Activated B cell treated with CpG ODN at 0.5 μM for 24 hours (primary cell): Measurements from ENCODE around the gene CLEC12A. TPM values are rescaled to one million over a fixed set of nuclear protein-coding genes. Genes with fewer than 3 reads are reported as not detected.

Source experiments
- ATAC-seq: fragments of 200-7000 bp; cut with Tn5 transposase; one replicate; pipeline ENCODE4 v1.10.0; 2021; ENCODE audit warnings: low read depth, mild to moderate bottlenecking, moderate library complexity
- CTCF ChIA-PET: fragments of 350-600 bp; sonication (Branson Sonifier 250); formaldehyde crosslinking; loops from one replicate; lab custom pipeline; 2021; ENCODE audit warnings: antibody characterized with exemption; lab: Charles Lee
- POLR2A ChIA-PET: fragments of 350-600 bp; sonication (Branson Sonifier 250); formaldehyde crosslinking; loops from one replicate; lab custom pipeline; 2021; ENCODE audit warnings: antibody characterized with exemption; lab: Charles Lee
- DNase-seq: peaks from one replicate; pipeline ENCODE4 v3.0.0; 2022
- H3K27ac Mint-ChIP-seq: one replicate; pipeline ENCODE4 v1.8.0; 2020; ENCODE audit warnings: mixed read lengths
- H3K27me3 Mint-ChIP-seq: one replicate; pipeline ENCODE4 v1.8.0; 2021; ENCODE audit warnings: mixed read lengths
- H3K36me3 Mint-ChIP-seq: one replicate; pipeline ENCODE4 v1.8.0; 2021; ENCODE audit warnings: low read depth, mixed read lengths
- H3K4me1 Mint-ChIP-seq: one replicate; pipeline ENCODE4 v1.8.0; 2021; ENCODE audit warnings: mixed read lengths
- H3K4me3 Mint-ChIP-seq: one replicate; pipeline ENCODE4 v1.8.0; 2020; ENCODE audit warnings: mild to moderate bottlenecking, mixed read lengths
- H3K9me3 Mint-ChIP-seq: one replicate; pipeline ENCODE4 v1.8.0; 2020; ENCODE audit warnings: mixed read lengths
- CTCF ChIP-seq: fragments of 200-600 bp; IDR thresholded peaks from one replicate; pipeline ENCODE4 v1.8.0; 2022; ENCODE audit warnings: antibody characterized with exemption, mild to moderate bottlenecking
- intact Hi-C: fragments of 100-400 bp; cut with micrococcal nuclease; formaldehyde crosslinking; loops from one replicate; pipeline ENCODE4 v1.15.1; 2024
- total RNA-seq: library from RNA; stranded (reverse); gene quantifications from 2 replicates; pipeline ENCODE4 v1.2.3, GENCODE V29; 2022

The CLEC12A gene
- total RNA-seq, 1 donor from 2014 or later = not detected

DNA sequence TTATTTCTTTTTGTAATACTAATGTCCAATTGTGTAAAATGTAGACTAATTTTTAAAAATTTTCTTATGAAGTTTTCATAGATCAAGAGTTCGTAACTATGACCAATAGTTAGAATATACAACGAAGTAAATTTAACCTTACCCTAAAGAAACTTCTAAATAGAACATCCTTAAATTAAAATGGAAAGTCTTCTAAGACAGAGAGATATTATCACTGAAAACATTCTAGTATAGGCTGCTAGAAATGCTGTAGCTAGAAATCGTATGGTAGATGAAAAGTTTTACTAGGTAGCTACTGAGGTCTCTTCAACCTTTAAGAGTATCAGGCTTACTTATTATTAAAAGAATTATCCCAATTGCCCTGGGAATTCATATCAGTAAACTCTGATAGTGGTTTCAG, 40.0 kb upstream of the CLEC12A start:
- Mint-ChIP-seq H3K36me3 (no peaks in the 10 kb centered on the region), H3K27me3 (peaks cover 2% of the 10 kb centered on the region), H3K4me1 (no peaks in the 10 kb centered on the region), H3K27ac (no peak overlapping the region), H3K9me3 (no peaks in the 10 kb centered on the region), H3K4me3 (no peak overlapping the region)
- CTCF ChIA-PET = interaction anchor here (1.3 kb wide), 1 partner anchor 178 kb away, joined by 3 read pairs; no protein-coding TSS in a partner anchor
- no peak for DNase-seq
- intact Hi-C loops = no loop called here
- POLR2A ChIA-PET = interaction anchor here (0.6 kb wide), 1 partner anchor 281 kb away, joined by 4 read pairs; no protein-coding TSS in a partner anchor
- no peak for TF ChIP-seq CTCF
- no peak for ATAC-seq

DNA sequence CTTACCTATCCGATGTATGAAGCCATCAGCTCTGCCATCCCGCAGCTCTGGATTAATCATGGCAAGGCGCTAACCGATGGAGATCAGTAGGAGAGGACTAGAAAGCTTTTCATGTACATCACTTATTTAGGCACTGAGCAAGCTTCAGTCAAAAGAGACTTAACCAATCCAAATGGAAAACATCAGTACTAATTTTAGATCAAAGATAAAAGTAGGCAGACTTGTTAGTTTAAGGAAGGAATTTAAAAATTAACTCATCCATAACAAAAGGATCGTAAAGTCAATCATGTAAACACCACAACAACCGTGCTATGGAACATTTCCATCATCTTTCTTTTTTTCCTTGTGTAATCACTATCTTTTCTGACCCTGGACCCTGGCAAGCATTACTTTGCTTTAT, 38.9 kb upstream of the CLEC12A start, which contains the start of gene CLEC2A:
Gene CLEC2A (minus strand): TSS at position 101 of the 400 bp plus-strand sequence. CDS start 41 bp downstream, at position 60.
- no peaks in the 10 kb centered on the region for H3K4me1 Mint-ChIP-seq
- H3K4me3 Mint-ChIP-seq = no peak within 1 kb of the TSS
- ChIA-PET CTCF (interaction anchor here (0.6 to 1.3 kb wide), 2 partner anchors 117 to 179 kb away, joined by 3 to 4 read pairs; no protein-coding TSS in a partner anchor), POLR2A (no interaction called here)
- H3K27ac Mint-ChIP-seq = no peak within 1 kb of the TSS
- no peaks in the 10 kb centered on the region for H3K9me3 Mint-ChIP-seq
- ATAC-seq (no peak), DNase-seq (no peak)
- intact Hi-C loops = no loop called here
- no peaks in the 10 kb centered on the region for H3K36me3 Mint-ChIP-seq
- TF ChIP-seq CTCF = no peak
- H3K27me3 Mint-ChIP-seq = peaks cover 2% of the 10 kb centered on the region

- intact Hi-C loops = no loop called here
- H3K9me3 Mint-ChIP-seq = no peaks in the 10 kb centered on the region
- ATAC-seq = no peak
- no peaks in the 10 kb centered on the region for H3K36me3 Mint-ChIP-seq
- H3K4me3 Mint-ChIP-seq = no peak overlapping the region
- no peaks in the 10 kb centered on the region for H3K4me1 Mint-ChIP-seq
- no peak overlapping the region for H3K27ac Mint-ChIP-seq
- no peak for DNase-seq
- peaks cover 4% of the 10 kb centered on the region for H3K27me3 Mint-ChIP-seq
- CTCF ChIA-PET = interaction anchor here (0.7 kb wide), 1 partner anchor 45 kb away, joined by 3 read pairs; no protein-coding TSS in a partner anchor
- POLR2A ChIA-PET = interaction anchor here (0.6 kb wide), 1 partner anchor 1239 kb away, joined by 3 read pairs; no protein-coding TSS in a partner anchor
- TF ChIP-seq CTCF = no peak
Measured at GRCh38 chr12:9933958-9934357, 37.3 kb upstream of the CLEC12A start.

- intact Hi-C loops = no loop called here
- ATAC-seq = no peak
- ChIA-PET POLR2A (no interaction called here), CTCF (no interaction called here)
- Mint-ChIP-seq H3K27ac (no peak overlapping the region), H3K4me3 (no peak overlapping the region), H3K4me1 (no peaks in the 10 kb centered on the region), H3K36me3 (no peaks in the 10 kb centered on the region), H3K27me3 (peaks cover 7% of the 10 kb centered on the region), H3K9me3 (no peaks in the 10 kb centered on the region)
- DNase-seq = no peak
- no peak for TF ChIP-seq CTCF
Measured at GRCh38 chr12:9935026-9935425, 36.2 kb upstream of the CLEC12A start.

DNA sequence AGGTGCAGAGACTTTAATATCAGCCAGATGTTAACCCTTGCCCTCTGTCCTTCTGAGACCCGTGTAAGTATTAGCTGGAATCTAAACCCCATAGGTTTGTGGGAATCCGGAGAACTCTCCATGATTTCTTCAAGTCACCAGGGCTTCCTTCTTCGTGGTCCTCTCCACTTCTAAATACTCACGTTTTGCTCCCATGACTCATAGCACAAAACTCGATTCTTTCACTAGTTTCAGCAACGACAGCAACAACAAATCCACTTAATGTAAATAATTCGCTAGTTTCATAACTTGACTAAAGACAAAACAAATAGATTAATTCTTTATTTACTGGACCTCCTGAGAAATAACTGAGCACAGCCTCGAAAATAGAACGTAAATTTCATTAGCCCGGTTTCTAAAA, 34.6 kb upstream of the CLEC12A start:
- Mint-ChIP-seq H3K36me3 (no peaks in the 10 kb centered on the region), H3K4me1 (peaks cover 2% of the 10 kb centered on the region), H3K27ac (no peak overlapping the region), H3K27me3 (peaks cover 7% of the 10 kb centered on the region), H3K4me3 (no peak overlapping the region), H3K9me3 (no peaks in the 10 kb centered on the region)
- ATAC-seq (no peak), DNase-seq (no peak)
- ChIA-PET CTCF (no interaction called here), POLR2A (no interaction called here)
- intact Hi-C loops = no loop called here
- no peak for TF ChIP-seq CTCF
